Measurements from ENCODE around the gene ZFC3H1. TPM values are rescaled to one million over a fixed set of nuclear protein-coding genes. Genes with fewer than 3 reads are reported as not detected.

Gene ZFC3H1
- total RNA-seq, 3 donors from 2014 or later: 26.1 to 37.2 (median 28.6) TPM

- Mint-ChIP-seq H3K4me1 (ENCODE audit: low read depth) (peaks cover 48% of the 10 kb centered on the region), H3K36me3 (ENCODE audit: insufficient read depth) (peaks cover 41% of the 10 kb centered on the region)
- no peak for DNase-seq
These were observed 6.9 kb downstream of the ZFC3H1 start for GRCh38 chr12:71656740-71657139.

GRCh38 chr12:71655907-71656306 is 7.7 kb downstream of the ZFC3H1 start:
- no peaks in the 10 kb centered on the region for H3K27me3 Mint-ChIP-seq (ENCODE audit: low read depth)
- H3K36me3 Mint-ChIP-seq (ENCODE audit: insufficient read depth): peaks cover 40% of the 10 kb centered on the region
- no peak for ATAC-seq
- peak overlapping the region; percentile 69 for H3K4me3 Mint-ChIP-seq
- H3K4me1 Mint-ChIP-seq (ENCODE audit: low read depth): peaks cover 45% of the 10 kb centered on the region
- no peak for DNase-seq
- no peaks in the 10 kb centered on the region for H3K9me3 Mint-ChIP-seq

More at GRCh38 chr12:71656740-71657139, 6.9 kb downstream of the ZFC3H1 start:
- Mint-ChIP-seq H3K4me3 (no peak overlapping the region), H3K9me3 (no peaks in the 10 kb centered on the region), H3K27me3 (ENCODE audit: low read depth) (no peaks in the 10 kb centered on the region)
- ATAC-seq: no peak

GRCh38 chr12:71655495-71655894 is 8.2 kb downstream of the ZFC3H1 start:
- H3K36me3 Mint-ChIP-seq (ENCODE audit: insufficient read depth): peaks cover 40% of the 10 kb centered on the region
- peak overlapping the region; percentile 69 for H3K4me3 Mint-ChIP-seq

GRCh38 chr12:71654200-71654599 is 9.4 kb downstream of the ZFC3H1 start:
- H3K4me3 Mint-ChIP-seq: no peak overlapping the region
- no peaks in the 10 kb centered on the region for H3K27me3 Mint-ChIP-seq (ENCODE audit: low read depth)
- peaks cover 42% of the 10 kb centered on the region for H3K4me1 Mint-ChIP-seq (ENCODE audit: low read depth)

More at GRCh38 chr12:71655495-71655894, 8.2 kb downstream of the ZFC3H1 start:
- ATAC-seq (no peak), DNase-seq (no peak)
- Mint-ChIP-seq H3K4me1 (ENCODE audit: low read depth) (peaks cover 45% of the 10 kb centered on the region), H3K27me3 (ENCODE audit: low read depth) (no peaks in the 10 kb centered on the region), H3K9me3 (no peaks in the 10 kb centered on the region)

GRCh38 chr12:71653137-71653536 is 10.5 kb downstream of the ZFC3H1 start:
- DNase-seq (no peak), ATAC-seq (no peak)
- Mint-ChIP-seq H3K4me1 (ENCODE audit: low read depth) (peaks cover 39% of the 10 kb centered on the region), H3K27me3 (ENCODE audit: low read depth) (no peaks in the 10 kb centered on the region), H3K4me3 (no peak overlapping the region), H3K36me3 (ENCODE audit: insufficient read depth) (peaks cover 30% of the 10 kb centered on the region), H3K9me3 (no peaks in the 10 kb centered on the region)

More at GRCh38 chr12:71654200-71654599, 9.4 kb downstream of the ZFC3H1 start:
- ATAC-seq: no peak
- H3K9me3 Mint-ChIP-seq: no peaks in the 10 kb centered on the region
- peaks cover 38% of the 10 kb centered on the region for H3K36me3 Mint-ChIP-seq (ENCODE audit: insufficient read depth)
- DNase-seq: no peak

GRCh38 chr12:71652656-71653055 is 11.0 kb downstream of the ZFC3H1 start:
- ATAC-seq (no peak), DNase-seq (no peak)
- H3K27me3 Mint-ChIP-seq (ENCODE audit: low read depth): no peaks in the 10 kb centered on the region
- H3K36me3 Mint-ChIP-seq (ENCODE audit: insufficient read depth): peaks cover 29% of the 10 kb centered on the region
- no peaks in the 10 kb centered on the region for H3K9me3 Mint-ChIP-seq
- peaks cover 38% of the 10 kb centered on the region for H3K4me1 Mint-ChIP-seq (ENCODE audit: low read depth)
- H3K4me3 Mint-ChIP-seq: no peak overlapping the region

GRCh38 chr12:71649401-71649800 is 14.2 kb downstream of the ZFC3H1 start:
- Mint-ChIP-seq H3K9me3 (no peaks in the 10 kb centered on the region), H3K27me3 (ENCODE audit: low read depth) (no peaks in the 10 kb centered on the region), H3K4me1 (ENCODE audit: low read depth) (peaks cover 25% of the 10 kb centered on the region), H3K4me3 (no peak overlapping the region), H3K36me3 (ENCODE audit: insufficient read depth) (peaks cover 25% of the 10 kb centered on the region)
- no peak for ATAC-seq
- no peak for DNase-seq

GRCh38 chr12:71648537-71648936 is 15.1 kb downstream of the ZFC3H1 start:
- peaks cover 28% of the 10 kb centered on the region for H3K4me1 Mint-ChIP-seq (ENCODE audit: low read depth)
- no peaks in the 10 kb centered on the region for H3K9me3 Mint-ChIP-seq
- H3K36me3 Mint-ChIP-seq (ENCODE audit: insufficient read depth): peaks cover 27% of the 10 kb centered on the region
- no peak overlapping the region for H3K4me3 Mint-ChIP-seq
- no peaks in the 10 kb centered on the region for H3K27me3 Mint-ChIP-seq (ENCODE audit: low read depth)
- ATAC-seq (no peak), DNase-seq (no peak)

- Mint-ChIP-seq H3K4me3 (no peak overlapping the region), H3K36me3 (ENCODE audit: insufficient read depth) (peaks cover 38% of the 10 kb centered on the region), H3K9me3 (no peaks in the 10 kb centered on the region), H3K4me1 (ENCODE audit: low read depth) (peaks cover 39% of the 10 kb centered on the region), H3K27me3 (ENCODE audit: low read depth) (no peaks in the 10 kb centered on the region)
- ATAC-seq (no peak), DNase-seq (no peak)
These were observed 17.1 kb downstream of the ZFC3H1 start for GRCh38 chr12:71646512-71646911.

GRCh38 chr12:71645268-71645667 is 18.4 kb downstream of the ZFC3H1 start:
- DNase-seq (no peak), ATAC-seq (no peak)
- Mint-ChIP-seq H3K9me3 (no peaks in the 10 kb centered on the region), H3K27me3 (ENCODE audit: low read depth) (no peaks in the 10 kb centered on the region), H3K4me1 (ENCODE audit: low read depth) (peaks cover 42% of the 10 kb centered on the region), H3K4me3 (no peak overlapping the region), H3K36me3 (ENCODE audit: insufficient read depth) (peaks cover 42% of the 10 kb centered on the region)

GRCh38 chr12:71642264-71642663 is 21.4 kb downstream of the ZFC3H1 start:
- peaks cover 32% of the 10 kb centered on the region for H3K4me1 Mint-ChIP-seq (ENCODE audit: low read depth)
- ATAC-seq: peak; percentile 86 to 87
- DNase-seq: no peak
- H3K4me3 Mint-ChIP-seq: no peak overlapping the region
- no peaks in the 10 kb centered on the region for H3K27me3 Mint-ChIP-seq (ENCODE audit: low read depth)
- peaks cover 49% of the 10 kb centered on the region for H3K36me3 Mint-ChIP-seq (ENCODE audit: insufficient read depth)
- no peaks in the 10 kb centered on the region for H3K9me3 Mint-ChIP-seq

GRCh38 chr12:71641390-71641789 is 22.3 kb downstream of the ZFC3H1 start:
- Mint-ChIP-seq H3K36me3 (ENCODE audit: insufficient read depth) (peaks cover 47% of the 10 kb centered on the region), H3K4me3 (no peak overlapping the region), H3K27me3 (ENCODE audit: low read depth) (no peaks in the 10 kb centered on the region), H3K9me3 (no peaks in the 10 kb centered on the region), H3K4me1 (ENCODE audit: low read depth) (peaks cover 32% of the 10 kb centered on the region)
- ATAC-seq: no peak
- no peak for DNase-seq

GRCh38 chr12:71640316-71640715 is 23.3 kb downstream of the ZFC3H1 start:
- peaks cover 30% of the 10 kb centered on the region for H3K4me1 Mint-ChIP-seq (ENCODE audit: low read depth)
- H3K9me3 Mint-ChIP-seq: no peaks in the 10 kb centered on the region
- H3K4me3 Mint-ChIP-seq: no peak overlapping the region
- DNase-seq: no peak
- no peaks in the 10 kb centered on the region for H3K27me3 Mint-ChIP-seq (ENCODE audit: low read depth)
- no peak for ATAC-seq
- H3K36me3 Mint-ChIP-seq (ENCODE audit: insufficient read depth): peaks cover 45% of the 10 kb centered on the region

GRCh38 chr12:71639341-71639760 is 24.3 kb downstream of the ZFC3H1 start:
- H3K36me3 Mint-ChIP-seq (ENCODE audit: insufficient read depth): peaks cover 46% of the 10 kb centered on the region
- H3K27me3 Mint-ChIP-seq (ENCODE audit: low read depth): no peaks in the 10 kb centered on the region
- no peaks in the 10 kb centered on the region for H3K9me3 Mint-ChIP-seq
- peaks cover 30% of the 10 kb centered on the region for H3K4me1 Mint-ChIP-seq (ENCODE audit: low read depth)
- no peak overlapping the region for H3K4me3 Mint-ChIP-seq
- DNase-seq (no peak), ATAC-seq (peak; percentile 27 to 35)

GRCh38 chr12:71638499-71638898 is 25.1 kb downstream of the ZFC3H1 start:
- no peak overlapping the region for H3K4me3 Mint-ChIP-seq
- DNase-seq: no peak
- H3K4me1 Mint-ChIP-seq (ENCODE audit: low read depth): peaks cover 25% of the 10 kb centered on the region
- no peaks in the 10 kb centered on the region for H3K27me3 Mint-ChIP-seq (ENCODE audit: low read depth)
- no peak for ATAC-seq
- H3K9me3 Mint-ChIP-seq: no peaks in the 10 kb centered on the region
- peaks cover 46% of the 10 kb centered on the region for H3K36me3 Mint-ChIP-seq (ENCODE audit: insufficient read depth)

GRCh38 chr12:71636704-71637115 is 26.9 kb downstream of the ZFC3H1 start:
- Mint-ChIP-seq H3K9me3 (no peaks in the 10 kb centered on the region), H3K36me3 (ENCODE audit: insufficient read depth) (peaks cover 50% of the 10 kb centered on the region), H3K4me3 (no peak overlapping the region), H3K27me3 (ENCODE audit: low read depth) (no peaks in the 10 kb centered on the region), H3K4me1 (ENCODE audit: low read depth) (peaks cover 16% of the 10 kb centered on the region)
- DNase-seq: no peak
- peak in 1 of 2 donors; percentile 66 for ATAC-seq
